ENCODE measurements around the gene NCF1. TPM values are rescaled to one million over a fixed set of nuclear protein-coding genes. Genes with fewer than 3 reads are reported as not detected.
A peak's percentile ranks its signal among the peaks of the same experiment; 100 is the strongest.
"Not testable (repeated sequence)": the region's sequence is repeated elsewhere in the genome, so short reads cannot be mapped to it uniquely, and the experiment has no call there.

Gene NCF1
- total RNA-seq, 1 donor from 2014 or later = 1.9 TPM

DNA sequence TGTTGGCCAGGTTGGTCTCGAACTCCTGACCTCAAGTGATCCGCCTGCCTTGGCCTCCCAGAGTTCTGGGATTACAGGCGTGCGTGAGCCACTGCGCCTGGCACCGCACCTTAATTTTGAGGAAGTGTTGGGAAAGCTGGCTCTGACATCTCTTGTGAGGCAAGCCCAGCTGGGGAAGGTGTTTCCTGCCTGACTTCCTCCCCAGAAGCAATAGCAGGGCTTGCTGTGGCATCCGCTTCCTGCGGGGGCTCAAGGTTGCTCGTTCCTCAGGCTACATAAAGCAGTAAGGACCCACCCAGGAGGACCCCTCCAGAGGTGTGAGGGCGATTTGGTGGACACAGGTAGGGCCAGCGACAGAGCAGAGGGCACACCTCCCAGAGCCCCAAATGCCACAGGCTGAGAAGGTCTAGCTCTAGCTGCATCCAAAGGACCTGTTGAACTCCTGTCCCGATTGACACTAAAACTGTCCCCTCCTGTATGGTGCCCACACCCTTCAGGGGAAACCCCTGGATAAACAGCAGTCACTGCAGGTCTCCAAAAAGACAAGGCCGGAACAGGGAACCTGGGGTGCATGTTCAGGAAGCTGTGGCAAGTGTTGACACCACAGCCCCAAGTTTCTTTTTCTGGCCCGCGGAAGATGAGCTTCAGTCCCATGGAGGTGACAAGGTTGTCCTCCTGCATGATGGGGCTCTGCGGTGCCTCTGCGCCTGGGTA, 8.4 kb upstream of the NCF1 start:
- not testable (repeated sequence) for H3K36me3 ChIP-seq (ENCODE audit: control insufficient read depth, insufficient read depth, low read length); DNase-seq (ENCODE audit: low read depth); H3K27me3 ChIP-seq (ENCODE audit: control insufficient read depth, insufficient read depth, low read length); H3K4me3 ChIP-seq (ENCODE audit: low read depth, low read length)

- not testable (repeated sequence) for H3K36me3 ChIP-seq (ENCODE audit: control insufficient read depth, insufficient read depth, low read length); DNase-seq (ENCODE audit: low read depth); H3K27me3 ChIP-seq (ENCODE audit: control insufficient read depth, insufficient read depth, low read length); H3K4me3 ChIP-seq (ENCODE audit: low read depth, low read length)
Observed at GRCh38 chr7:74766509-74766908, 7.3 kb upstream of the NCF1 start.

- H3K27me3 ChIP-seq (ENCODE audit: control insufficient read depth, insufficient read depth, low read length); H3K36me3 ChIP-seq (ENCODE audit: control insufficient read depth, insufficient read depth, low read length); H3K4me3 ChIP-seq (ENCODE audit: low read depth, low read length); DNase-seq (ENCODE audit: low read depth): not testable (repeated sequence)
Observed at GRCh38 chr7:74766991-74767390, 6.8 kb upstream of the NCF1 start.

GRCh38 chr7:74770062-74770461, 3.7 kb upstream of the NCF1 start:
- not testable (repeated sequence) for DNase-seq (ENCODE audit: low read depth); H3K27me3 ChIP-seq (ENCODE audit: control insufficient read depth, insufficient read depth, low read length); H3K36me3 ChIP-seq (ENCODE audit: control insufficient read depth, insufficient read depth, low read length); H3K4me3 ChIP-seq (ENCODE audit: low read depth, low read length)

- not testable (repeated sequence) for H3K4me3 ChIP-seq (ENCODE audit: low read depth, low read length); H3K36me3 ChIP-seq (ENCODE audit: control insufficient read depth, insufficient read depth, low read length); DNase-seq (ENCODE audit: low read depth); H3K27me3 ChIP-seq (ENCODE audit: control insufficient read depth, insufficient read depth, low read length)
Observed at GRCh38 chr7:74772093-74772492, 1.7 kb upstream of the NCF1 start.

- H3K27me3 ChIP-seq (ENCODE audit: control insufficient read depth, insufficient read depth, low read length); H3K36me3 ChIP-seq (ENCODE audit: control insufficient read depth, insufficient read depth, low read length); DNase-seq (ENCODE audit: low read depth); H3K4me3 ChIP-seq (ENCODE audit: low read depth, low read length): not testable (repeated sequence)
Observed at GRCh38 chr7:74775111-74775510, 1.3 kb downstream of the NCF1 start.

DNA sequence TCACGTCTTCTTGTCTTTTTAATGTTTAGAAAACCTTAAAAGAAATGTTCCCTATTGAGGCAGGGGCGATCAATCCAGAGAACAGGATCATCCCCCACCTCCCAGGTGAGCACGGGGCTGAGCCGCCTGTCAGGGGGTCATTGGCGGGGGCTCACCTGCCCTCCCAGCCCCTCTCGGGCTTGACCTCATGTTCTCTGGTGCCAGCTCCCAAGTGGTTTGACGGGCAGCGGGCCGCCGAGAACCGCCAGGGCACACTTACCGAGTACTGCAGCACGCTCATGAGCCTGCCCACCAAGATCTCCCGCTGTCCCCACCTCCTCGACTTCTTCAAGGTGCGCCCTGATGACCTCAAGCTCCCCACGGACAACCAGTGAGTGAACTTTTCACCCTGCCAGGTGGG, 5.2 kb downstream of the NCF1 start:
- H3K36me3 ChIP-seq (ENCODE audit: control insufficient read depth, insufficient read depth, low read length); DNase-seq (ENCODE audit: low read depth); H3K27me3 ChIP-seq (ENCODE audit: control insufficient read depth, insufficient read depth, low read length); H3K4me3 ChIP-seq (ENCODE audit: low read depth, low read length): not testable (repeated sequence)

DNA sequence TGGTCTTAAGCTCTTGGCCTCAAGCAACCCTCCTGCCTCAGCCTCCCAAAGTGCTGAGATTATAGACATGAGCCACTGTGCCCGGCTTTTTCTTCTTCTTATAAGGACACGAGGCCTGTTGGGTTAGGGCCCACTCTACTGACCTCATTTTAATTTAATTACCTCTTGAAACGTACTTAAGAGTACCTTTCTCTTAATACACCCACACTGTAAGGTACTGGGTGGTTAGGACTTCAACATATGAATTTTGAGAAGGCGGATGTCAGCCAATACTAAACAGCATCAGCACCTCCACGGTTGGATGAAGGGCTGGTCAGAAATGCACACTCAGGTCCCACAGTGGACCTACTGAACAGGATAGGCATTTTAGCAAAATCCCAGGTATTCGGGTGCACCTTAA, 7.9 kb downstream of the NCF1 start:
- not testable (repeated sequence) for DNase-seq (ENCODE audit: low read depth)

DNA sequence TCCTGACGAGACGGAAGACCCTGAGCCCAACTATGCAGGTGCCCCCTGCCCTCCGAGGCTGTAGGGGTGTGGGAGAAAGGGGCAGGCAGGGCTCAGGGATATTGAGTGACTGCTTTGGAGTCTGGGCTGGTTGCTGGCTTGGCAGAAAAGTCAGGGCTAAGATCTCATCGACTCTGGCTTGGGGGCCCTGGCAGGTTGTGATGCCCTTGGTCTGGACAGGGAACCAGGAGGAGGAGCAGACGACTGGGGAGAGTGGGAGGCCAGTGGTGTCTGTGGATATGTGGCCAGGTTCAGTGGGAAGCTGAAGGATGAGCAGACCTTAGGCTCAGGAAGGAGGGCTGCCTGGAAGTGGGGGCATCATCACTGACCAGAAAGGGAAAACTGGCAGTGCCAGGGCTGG, 9.8 kb downstream of the NCF1 start:
- not testable (repeated sequence) for DNase-seq (ENCODE audit: low read depth); H3K36me3 ChIP-seq (ENCODE audit: control insufficient read depth, insufficient read depth, low read length); H3K4me3 ChIP-seq (ENCODE audit: low read depth, low read length); H3K27me3 ChIP-seq (ENCODE audit: control insufficient read depth, insufficient read depth, low read length)

More for the DNA sequence above, 7.9 kb downstream of the NCF1 start:
- H3K27me3 ChIP-seq (ENCODE audit: control insufficient read depth, insufficient read depth, low read length); H3K36me3 ChIP-seq (ENCODE audit: control insufficient read depth, insufficient read depth, low read length); H3K4me3 ChIP-seq (ENCODE audit: low read depth, low read length): not testable (repeated sequence)

- DNase-seq (ENCODE audit: low read depth) = peak; percentile 0
- H3K4me3 ChIP-seq (ENCODE audit: low read depth, low read length) = peak overlapping the region; percentile 28
- not testable (repeated sequence) for H3K36me3 ChIP-seq (ENCODE audit: control insufficient read depth, insufficient read depth, low read length); H3K27me3 ChIP-seq (ENCODE audit: control insufficient read depth, insufficient read depth, low read length)
Observed at GRCh38 chr7:74788369-74789150, 14.7 kb downstream of the NCF1 start.

DNA sequence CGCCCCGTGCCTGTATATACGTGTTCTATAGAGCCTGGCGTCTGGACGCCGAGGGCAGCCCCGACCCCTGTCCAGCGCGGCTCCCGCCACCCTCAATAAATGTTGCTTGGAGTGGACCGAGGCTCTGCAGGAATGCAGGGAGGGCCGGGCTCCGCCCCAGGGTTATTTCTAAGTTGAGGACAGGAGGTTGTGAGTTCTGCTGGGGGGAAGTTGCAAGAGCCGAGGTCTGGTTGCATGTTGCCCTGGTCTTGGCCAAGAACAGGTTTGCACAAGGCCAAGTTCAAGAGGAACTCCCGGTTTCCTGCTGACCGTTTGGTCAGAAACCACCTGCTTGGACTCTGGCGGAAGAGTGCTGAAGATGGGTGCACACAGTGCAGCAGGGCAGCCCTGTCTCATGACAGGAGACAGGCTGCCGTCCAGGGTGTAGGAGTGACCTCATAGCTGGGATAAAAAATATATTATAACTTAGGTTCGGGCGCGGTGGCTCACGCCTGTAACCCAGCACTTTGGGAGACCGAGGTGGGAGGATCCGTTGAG, 15.5 kb downstream of the NCF1 start:
- H3K27me3 ChIP-seq (ENCODE audit: control insufficient read depth, insufficient read depth, low read length); H3K4me3 ChIP-seq (ENCODE audit: low read depth, low read length); H3K36me3 ChIP-seq (ENCODE audit: control insufficient read depth, insufficient read depth, low read length); DNase-seq (ENCODE audit: low read depth): not testable (repeated sequence)

DNA sequence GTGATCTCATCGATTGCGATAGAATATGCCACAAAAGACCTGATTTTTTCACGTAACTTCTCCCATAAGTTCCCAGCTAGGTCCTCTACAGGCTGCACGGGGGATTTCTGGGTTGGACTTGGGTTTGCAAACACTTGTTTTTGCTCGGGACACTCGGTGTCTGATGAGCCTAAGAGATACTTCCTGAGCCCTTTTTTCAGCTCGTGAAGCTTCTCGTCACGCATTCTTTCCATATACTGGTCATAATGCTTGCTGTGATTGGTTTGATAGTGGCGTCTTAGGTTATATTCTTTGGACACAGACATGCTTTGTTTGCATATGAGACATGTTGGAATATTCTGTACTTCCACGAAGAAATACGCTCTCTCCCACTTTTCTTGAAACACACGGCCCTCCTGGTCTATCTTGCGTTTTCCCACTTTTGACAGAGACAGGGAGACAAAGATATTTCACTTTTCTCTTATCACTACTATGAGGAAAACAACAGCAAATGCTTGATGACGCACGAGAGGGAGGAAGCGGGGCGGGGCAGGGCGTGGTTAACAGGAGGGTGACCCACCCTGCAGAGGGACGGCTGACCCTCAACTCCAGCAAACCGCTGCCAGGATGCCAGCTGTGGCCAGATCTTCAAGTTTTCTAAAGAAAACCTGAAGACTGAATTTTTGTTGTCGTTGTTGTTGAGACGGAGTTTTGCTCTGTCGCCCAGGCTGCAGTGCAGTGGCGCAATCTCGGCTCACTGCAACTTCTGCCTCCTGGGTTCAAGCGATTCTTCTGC, 24.2 kb downstream of the NCF1 start:
- not testable (repeated sequence) for H3K27me3 ChIP-seq (ENCODE audit: control insufficient read depth, insufficient read depth, low read length); H3K36me3 ChIP-seq (ENCODE audit: control insufficient read depth, insufficient read depth, low read length)

DNA sequence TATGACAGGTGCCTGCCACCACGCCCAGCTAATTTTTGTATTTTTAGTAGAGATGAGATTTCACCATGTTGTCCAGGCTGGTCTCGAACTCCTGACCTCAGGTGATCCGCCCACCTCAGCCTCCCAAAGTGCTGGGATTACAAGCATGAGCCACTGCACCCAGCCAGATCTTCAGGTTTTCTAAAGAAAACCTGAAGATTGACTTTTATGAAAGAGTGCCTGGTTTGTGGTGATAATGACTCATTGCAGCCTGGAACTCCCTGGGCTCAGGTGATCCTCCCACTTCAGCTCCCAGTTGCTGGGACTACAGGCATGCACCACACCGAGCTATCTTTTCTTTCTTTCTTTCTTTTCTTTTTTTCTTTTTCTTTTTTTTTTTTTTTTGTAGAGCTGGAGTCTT, 24.8 kb downstream of the NCF1 start:
- not testable (repeated sequence) for H3K27me3 ChIP-seq (ENCODE audit: control insufficient read depth, insufficient read depth, low read length); DNase-seq (ENCODE audit: low read depth); H3K4me3 ChIP-seq (ENCODE audit: low read depth, low read length); H3K36me3 ChIP-seq (ENCODE audit: control insufficient read depth, insufficient read depth, low read length)

More for the DNA sequence above, 24.2 kb downstream of the NCF1 start:
- DNase-seq (ENCODE audit: low read depth); H3K4me3 ChIP-seq (ENCODE audit: low read depth, low read length): not testable (repeated sequence)

DNA sequence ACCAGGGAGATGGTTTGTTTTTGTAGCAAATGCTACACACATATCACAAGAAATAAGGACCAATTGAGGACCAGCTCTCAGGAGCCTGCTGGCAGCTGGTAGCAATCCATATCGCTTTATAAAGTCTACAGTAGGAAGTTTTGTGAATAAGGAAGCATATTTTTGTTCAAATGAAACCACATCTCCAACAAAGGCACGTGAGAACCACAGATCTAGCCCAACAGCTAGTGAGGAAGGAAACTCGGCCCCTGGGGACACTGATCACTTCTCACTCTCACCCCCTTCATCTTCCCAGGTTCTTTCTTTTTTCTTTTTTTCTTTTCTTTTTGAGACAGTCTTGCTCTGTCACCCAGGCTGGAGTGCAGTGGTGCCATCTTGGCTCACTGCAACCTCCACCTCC, 42.1 kb downstream of the NCF1 start:
- H3K4me3 ChIP-seq (ENCODE audit: low read depth, low read length); H3K27me3 ChIP-seq (ENCODE audit: control insufficient read depth, insufficient read depth, low read length); DNase-seq (ENCODE audit: low read depth); H3K36me3 ChIP-seq (ENCODE audit: control insufficient read depth, insufficient read depth, low read length): not testable (repeated sequence)
